H1 (cell line): ENCODE data around the gene STAT4. TPM values are rescaled to one million over a fixed set of nuclear protein-coding genes. Genes with fewer than 3 reads are reported as not detected.

Experiments used
- CTCF ChIA-PET: fragments of 300-600 bp; sonication (Branson Sonifier 250); formaldehyde crosslinking; loops from one replicate; lab custom pipeline; 2021; ENCODE audit not compliant: partially characterized antibody; lab: Charles Lee
- POLR2A ChIA-PET: fragments of 300-600 bp; sonication (Branson Sonifier 250); formaldehyde crosslinking; loops from one replicate; lab custom pipeline; 2021; ENCODE audit warnings: inconsistent platforms; ENCODE audit not compliant: partially characterized antibody; lab: Charles Lee
- DNase-seq, 2 experiments: peaks; one replicate each; pipeline versions ENCODE4 v3.0.0 to v3.0.0-alpha.2; 2010 to 2022; ENCODE audit warnings: low spot score in 2 of 2, low read depth in 1 of 2, mixed read lengths in 1 of 2
- FAIRE-seq: peaks from 2 replicates; lab custom pipeline; 2011; peaks lifted over from hg19 to GRCh38; lab: Jason Lieb, UNC
- H2AFZ ChIP-seq: 2 replicates; pipeline ENCODE4 v1.8.1; 2012; ENCODE audit warnings: low read length, inconsistent platforms
- H2AK5ac ChIP-seq: 2 replicates; pipeline ENCODE4 v1.6.1; 2013; ENCODE audit warnings: low read depth, low read length
- H2BK120ac ChIP-seq: replicated peaks from 2 replicates; pipeline ENCODE3; 2013; ENCODE audit warnings: low read depth, low read length, inconsistent platforms
- H2BK12ac ChIP-seq: 2 replicates; pipeline ENCODE4 v1.6.1; 2013; ENCODE audit warnings: low read depth, low read length
- H2BK15ac ChIP-seq: 2 replicates; pipeline ENCODE4 v1.6.1; 2013; ENCODE audit warnings: low read length
- H2BK20ac ChIP-seq: 2 replicates; pipeline ENCODE4 v1.6.1; 2013; ENCODE audit warnings: low read length
- H2BK5ac ChIP-seq: 2 replicates; pipeline ENCODE4 v1.6.1; 2013; ENCODE audit warnings: low read depth, low read length
- H3K14ac ChIP-seq: 2 replicates; pipeline ENCODE4 v1.6.1; 2013; ENCODE audit warnings: inconsistent platforms; ENCODE audit not compliant: insufficient read length
- H3K18ac ChIP-seq: 2 replicates; pipeline ENCODE4 v1.6.1; 2013; ENCODE audit warnings: low read length; ENCODE audit errors: extremely low read depth
- H3K23ac ChIP-seq: 2 replicates; pipeline ENCODE4 v1.6.1; 2013; ENCODE audit warnings: inconsistent platforms; ENCODE audit not compliant: insufficient read length
- H3K23me2 ChIP-seq: 2 replicates; pipeline ENCODE4 v1.6.1; 2013; ENCODE audit warnings: low read depth, low read length
- H3K27ac ChIP-seq: 2 replicates; pipeline ENCODE4 v1.6.1; 2011; ENCODE audit warnings: low read depth, low read length, inconsistent platforms
- H3K27me3 ChIP-seq, 4 experiments: replicated peaks in 1 of 4; 1 replicate in 1 of 4; 2 replicates in 3 of 4; pipeline versions ENCODE4 v1.6.1 to v1.8.1; 2011 to 2013; ENCODE audit warnings: low read length in 3 of 4, mild to moderate bottlenecking in 3 of 4, inconsistent platforms in 2 of 4, mixed read lengths in 2 of 4, moderate library complexity in 1 of 4; ENCODE audit not compliant: control insufficient read depth in 3 of 4, insufficient read depth in 3 of 4; ENCODE audit errors: extremely low read depth in 1 of 4
- H3K36me3 ChIP-seq, 4 experiments: 2 replicates each; pipeline versions ENCODE4 v1.6.1 to v1.8.1; 2011 to 2013; ENCODE audit warnings: mild to moderate bottlenecking in 4 of 4, low read length in 3 of 4, moderate library complexity in 2 of 4, control low read depth in 1 of 4, inconsistent platforms in 1 of 4; ENCODE audit not compliant: insufficient read depth in 4 of 4, control insufficient read depth in 2 of 4
- H3K4ac ChIP-seq: replicated peaks from 2 replicates; pipeline ENCODE3; 2013; ENCODE audit warnings: low read length, low read depth, mixed read lengths, inconsistent platforms; ENCODE audit not compliant: insufficient read length
- H3K4me1 ChIP-seq, 4 experiments: replicated peaks in 1 of 4; 1 replicate in 1 of 4; 2 replicates in 3 of 4; pipeline versions ENCODE4 v1.6.1 to v1.8.1; 2011 to 2013; ENCODE audit warnings: low read length in 3 of 4, inconsistent platforms in 2 of 4, mixed read lengths in 1 of 4; ENCODE audit not compliant: insufficient read depth in 4 of 4, control insufficient read depth in 3 of 4
- H3K4me2 ChIP-seq, 2 experiments: 2 replicates each; pipeline versions ENCODE4 v1.6.1 to v1.8.1; 2011 to 2013; ENCODE audit warnings: low read depth in 2 of 2, low read length in 2 of 2, control low read depth in 1 of 2, inconsistent platforms in 1 of 2, mild to moderate bottlenecking in 1 of 2; ENCODE audit not compliant: insufficient read depth in 1 of 2
- H3K4me3 ChIP-seq, 4 experiments: fragments of 200-600, 300-600 bp in 1 of 4; sonication (generic), shearing (Covaris generic), sonication (Bioruptor Twin) in 1 of 4; 2 replicates each; pipeline versions ENCODE4 v1.5.1 to v1.8.1; 2011 to 2016; ENCODE audit warnings: low read length in 4 of 4, low read depth in 3 of 4, control low read depth in 2 of 4, inconsistent platforms in 2 of 4, mild to moderate bottlenecking in 2 of 4, mixed read lengths in 1 of 4, moderate library complexity in 1 of 4; ENCODE audit not compliant: insufficient read depth in 2 of 4; ENCODE audit errors: extremely low read depth in 1 of 4
- H3K56ac ChIP-seq: replicated peaks from 2 replicates; pipeline ENCODE3; 2013; ENCODE audit warnings: low read depth, mild to moderate bottlenecking, mixed read lengths, low read length, inconsistent platforms; ENCODE audit not compliant: insufficient read length
- H3K79me1 ChIP-seq: 2 replicates; pipeline ENCODE4 v1.6.1; 2013; ENCODE audit warnings: low read depth, low read length, control low read depth
- H3K79me2 ChIP-seq, 2 experiments: 2 replicates each; pipeline versions ENCODE4 v1.6.1 to v1.8.1; 2012 to 2013; ENCODE audit warnings: low read length in 2 of 2, mild to moderate bottlenecking in 2 of 2, inconsistent platforms in 1 of 2; ENCODE audit not compliant: insufficient read depth in 2 of 2, control insufficient read depth in 1 of 2
- H3K9ac ChIP-seq, 4 experiments: replicated peaks in 1 of 4; 1 replicate in 1 of 4; 2 replicates in 3 of 4; pipeline versions ENCODE4 v1.6.1 to v1.8.1; 2011 to 2013; ENCODE audit warnings: low read depth in 3 of 4, low read length in 3 of 4, control low read depth in 2 of 4, mild to moderate bottlenecking in 2 of 4, moderate library complexity in 2 of 4, inconsistent platforms in 1 of 4; ENCODE audit errors: extremely low read depth in 1 of 4
- H3K9me3 ChIP-seq, 2 experiments: 2 replicates each; pipeline versions ENCODE4 v1.6.1 to v1.8.1; 2012 to 2013; ENCODE audit warnings: mild to moderate bottlenecking in 2 of 2, moderate library complexity in 2 of 2, control low read depth in 1 of 2, inconsistent platforms in 1 of 2, low read depth in 1 of 2, low read length in 1 of 2, mixed read lengths in 1 of 2; ENCODE audit not compliant: insufficient read depth in 2 of 2
- H4K20me1 ChIP-seq, 2 experiments: replicated peaks in 1 of 2; 2 replicates each; pipeline versions ENCODE3 to v1.8.1; 2011 to 2013; ENCODE audit warnings: inconsistent platforms in 2 of 2, low read length in 2 of 2, mild to moderate bottlenecking in 1 of 2; ENCODE audit not compliant: insufficient read depth in 2 of 2, control insufficient read depth in 1 of 2
- H4K5ac ChIP-seq: 2 replicates; pipeline ENCODE4 v1.6.1; 2013; ENCODE audit warnings: low read length, low read depth, mixed read lengths, inconsistent platforms; ENCODE audit not compliant: insufficient read length
- H4K8ac ChIP-seq: 2 replicates; pipeline ENCODE4 v1.8.0; 2013; ENCODE audit warnings: mild to moderate bottlenecking, moderate library complexity, low read length, inconsistent platforms; ENCODE audit not compliant: insufficient read depth; ENCODE audit errors: extremely low read depth
- H4K91ac ChIP-seq: replicated peaks from 2 replicates; pipeline ENCODE3; 2013; ENCODE audit warnings: low read length, mixed read lengths, inconsistent platforms; ENCODE audit not compliant: insufficient read length
- CBX5 ChIP-seq: fragments of 300-800, 300-1000 bp; sonication (generic); IDR thresholded peaks from 2 replicates; pipeline ENCODE4 v1.7.1; 2016; ENCODE audit warnings: antibody characterized with exemption, low read length, low read depth
- CHD2 ChIP-seq: IDR thresholded peaks from 2 replicates; pipeline ENCODE4 v1.6.1; 2012; ENCODE audit warnings: low read length, improper control_type of control experiment
- RNF2 ChIP-seq: fragments of 200-900, 300-1000 bp; sonication (generic); IDR thresholded peaks from 2 replicates; pipeline ENCODE4 v1.7.1; 2016; ENCODE audit warnings: borderline replicate concordance, low read depth, mild to moderate bottlenecking, antibody characterized with exemption, low read length; ENCODE audit not compliant: poor library complexity, severe bottlenecking; ENCODE audit errors: missing control alignments
- SIX5 ChIP-seq: IDR thresholded peaks from 2 replicates; pipeline ENCODE4 v1.6.1; 2011; ENCODE audit warnings: mild to moderate bottlenecking, low read depth, low read length
- SRF ChIP-seq: IDR thresholded peaks from 2 replicates; pipeline ENCODE4 v1.6.1; 2011; ENCODE audit warnings: mild to moderate bottlenecking, low read depth, low read length, moderate library complexity
- WGBS, 2 experiments: shearing (Covaris generic) in 1 of 2; methylation state at CpG; one replicate each; pipeline versions ENCODE4 v1.1.6 to v1.1.7; 2013 to 2015; ENCODE audit warnings: low lambda C conversion rate in 2 of 2, mixed read lengths in 2 of 2, inconsistent platforms in 1 of 2, low coverage in 1 of 2, missing lambda C conversion rate in 1 of 2; ENCODE audit not compliant: insufficient replicate concordance in 2 of 2, insufficient coverage in 1 of 2, insufficient read length in 1 of 2; ENCODE audit errors: extremely low coverage in 1 of 2, missing lambda C conversion rate in 1 of 2; 5-methylcytosine and 5-hydroxymethylcytosine counted together
- polyA plus RNA-seq, 7 experiments: library from polyadenylated mRNA; depleted of rRNA in 3 of 7; stranded (reverse) in 5 of 7; unstranded in 2 of 7; fragments of >200 nt in 5 of 7; fragments of 200-250 nt in 2 of 7; gene quantifications; 1 replicate in 5 of 7; 2 replicates in 1 of 7; 4 replicates in 1 of 7; pipeline versions ENCODE4 v1.2.1 to v1.2.3, GENCODE V29; 2011 to 2013; ENCODE audit warnings: missing spikeins in 2 of 7, mixed read lengths in 2 of 7
- total RNA-seq: library from RNA; stranded (reverse); fragmentation: NEBNext Ultra II Directional; extraction: Animal tissue kit (Norgen Biotek cat#: 25700); gene quantifications from 2 replicates; pipeline ENCODE4 v1.2.1, GENCODE V29; 2021

STAT4 gene
- total and polyA plus RNA-seq, 2 of the 8 experiments (the other 6 are each of a cell fraction or from before 2014, with no cell fraction given) = 0.36 to 0.63 TPM

- DNase-seq = no peak
- H3K79me2 ChIP-seq = no peaks in the 10 kb centered on the region
- no peak overlapping the region for H2AK5ac ChIP-seq
- H4K91ac ChIP-seq = no peak overlapping the region
- FAIRE-seq = no peak
- H3K23me2 ChIP-seq = no peaks in the 10 kb centered on the region
- H3K27ac ChIP-seq = no peak overlapping the region
- WGBS, 2 experiments = 93% methylated on average over 2 of the region's 2 CpGs; no CpG with 5 or more reads in 1 of the 2 experiments
- no peak overlapping the region for H3K14ac ChIP-seq
- no peak overlapping the region for H4K5ac ChIP-seq
- no peak overlapping the region for H2BK15ac ChIP-seq
- H3K23ac ChIP-seq = no peak overlapping the region
- H3K18ac ChIP-seq = no peak overlapping the region
- H3K9ac ChIP-seq = no peak overlapping the region
- H2BK12ac ChIP-seq = no peak overlapping the region
- no peak overlapping the region for H2BK120ac ChIP-seq
- H3K4ac ChIP-seq = no peak overlapping the region
- H3K4me1 ChIP-seq = no peaks in the 10 kb centered on the region
- no peak overlapping the region for H2BK5ac ChIP-seq
- no peaks in the 10 kb centered on the region for H3K27me3 ChIP-seq
- no peaks in the 10 kb centered on the region for H4K20me1 ChIP-seq
- no peak overlapping the region for H3K4me3 ChIP-seq
- no peaks in the 10 kb centered on the region for H3K9me3 ChIP-seq
- no peak overlapping the region for H3K4me2 ChIP-seq
- no peak overlapping the region for H4K8ac ChIP-seq
- no peak overlapping the region for H2AFZ ChIP-seq
- POLR2A ChIA-PET = no interaction called here
- H3K36me3 ChIP-seq = no peaks in the 10 kb centered on the region
- H2BK20ac ChIP-seq = no peak overlapping the region
- H3K56ac ChIP-seq = no peak overlapping the region
- no peaks in the 10 kb centered on the region for H3K79me1 ChIP-seq
- CTCF ChIA-PET = no interaction called here
- TF ChIP-seq SIX5 (no peak), CHD2 (no peak), RNF2 (no peak), SRF (no peak), CBX5 (no peak)
These were observed 29.5 kb upstream of the STAT4 start for GRCh38 chr2:191180276-191180675.
